H9 (cell line): ENCODE measurements around the gene CCNY. TPM values are rescaled to one million over a fixed set of nuclear protein-coding genes. Genes with fewer than 3 reads are reported as not detected.

Experiments
- DNase-seq: peaks from one replicate; pipeline ENCODE4 v3.0.0-alpha.2; 2017
- H2AFZ ChIP-seq: one replicate; pipeline ENCODE4 v1.6.1; 2013; ENCODE audit warnings: mild to moderate bottlenecking, low read length, control low read depth, moderate library complexity
- H2AK5ac ChIP-seq: 2 replicates; pipeline ENCODE4 v1.6.1; 2013; ENCODE audit warnings: low read length, control low read depth, mixed read lengths; ENCODE audit not compliant: insufficient read length
- H2BK120ac ChIP-seq: one replicate; pipeline ENCODE4 v1.6.1; 2013; ENCODE audit warnings: low read depth, mild to moderate bottlenecking, low read length, control low read depth, inconsistent platforms; ENCODE audit not compliant: poor library complexity, severe bottlenecking
- H2BK12ac ChIP-seq: 2 replicates; pipeline ENCODE4 v1.6.1; 2013; ENCODE audit warnings: low read length, control low read depth, mixed read lengths, low read depth; ENCODE audit not compliant: insufficient read length
- H2BK15ac ChIP-seq: 2 replicates; pipeline ENCODE4 v1.6.1; 2013; ENCODE audit warnings: low read depth, low read length, control low read depth
- H2BK20ac ChIP-seq: one replicate; pipeline ENCODE4 v1.6.1; 2013; ENCODE audit warnings: low read depth, mild to moderate bottlenecking, low read length, control low read depth, inconsistent platforms; ENCODE audit not compliant: poor library complexity, severe bottlenecking
- H2BK5ac ChIP-seq: 2 replicates; pipeline ENCODE4 v1.6.1; 2013; ENCODE audit warnings: low read length, control low read depth, mixed read lengths; ENCODE audit not compliant: insufficient read length
- H3K14ac ChIP-seq: 2 replicates; pipeline ENCODE4 v1.6.1; 2013; ENCODE audit warnings: low read length, control low read depth; ENCODE audit not compliant: insufficient read depth
- H3K18ac ChIP-seq: 2 replicates; pipeline ENCODE4 v1.6.1; 2013; ENCODE audit warnings: low read depth, mild to moderate bottlenecking, mixed read lengths, low read length, control low read depth; ENCODE audit not compliant: insufficient read length
- H3K23ac ChIP-seq: 2 replicates; pipeline ENCODE4 v1.6.1; 2013; ENCODE audit warnings: low read length, control low read depth, mixed read lengths, low read depth; ENCODE audit not compliant: insufficient read length
- H3K23me2 ChIP-seq: 2 replicates; pipeline ENCODE4 v1.6.1; 2013; ENCODE audit warnings: low read depth, mild to moderate bottlenecking, mixed read lengths, low read length, control low read depth; ENCODE audit not compliant: insufficient read length, poor library complexity, severe bottlenecking
- H3K27ac ChIP-seq: 2 replicates; pipeline ENCODE4 v1.5.1; 2013; ENCODE audit warnings: low read length, control low read depth, mixed read lengths, low read depth; ENCODE audit not compliant: insufficient read length
- H3K27me3 ChIP-seq: 2 replicates; pipeline ENCODE4 v1.6.1; 2013; ENCODE audit warnings: low read length, control low read depth, inconsistent platforms; ENCODE audit not compliant: insufficient read depth
- H3K4ac ChIP-seq: 2 replicates; pipeline ENCODE4 v1.6.1; 2013; ENCODE audit warnings: low read depth, mild to moderate bottlenecking, control low read depth, inconsistent platforms, low read length, moderate library complexity
- H3K4me1 ChIP-seq: 2 replicates; pipeline ENCODE4 v1.6.1; 2013; ENCODE audit warnings: low read length, control low read depth, inconsistent platforms; ENCODE audit not compliant: insufficient read depth
- H3K4me2 ChIP-seq: 2 replicates; pipeline ENCODE4 v1.6.1; 2013; ENCODE audit warnings: low read length, control low read depth, mixed read lengths; ENCODE audit not compliant: insufficient read length, insufficient read depth
- H3K56ac ChIP-seq: 2 replicates; pipeline ENCODE4 v1.6.1; 2013; ENCODE audit warnings: low read depth, mild to moderate bottlenecking, mixed read lengths, low read length, control low read depth; ENCODE audit not compliant: insufficient read length
- H3K79me1 ChIP-seq: 2 replicates; pipeline ENCODE4 v1.6.1; 2013; ENCODE audit warnings: low read depth, mild to moderate bottlenecking, moderate library complexity, low read length, control low read depth, inconsistent platforms; ENCODE audit not compliant: insufficient read depth, poor library complexity, severe bottlenecking
- H3K79me2 ChIP-seq: 2 replicates; pipeline ENCODE4 v1.6.1; 2013; ENCODE audit warnings: low read length, control low read depth, inconsistent platforms; ENCODE audit not compliant: insufficient read depth
- H3K9ac ChIP-seq: 2 replicates; pipeline ENCODE4 v1.6.1; 2013; ENCODE audit warnings: low read length, control low read depth, mixed read lengths; ENCODE audit not compliant: insufficient read length; ENCODE audit errors: extremely low read depth
- H3K9me3 ChIP-seq: one replicate; pipeline ENCODE4 v1.6.1; 2013; ENCODE audit warnings: low read depth, low read length, inconsistent platforms; ENCODE audit not compliant: control insufficient read depth
- H3T11ph ChIP-seq: one replicate; pipeline ENCODE4 v1.6.1; 2013; ENCODE audit warnings: mild to moderate bottlenecking, low read length, control low read depth, inconsistent platforms
- H4K20me1 ChIP-seq: one replicate; pipeline ENCODE4 v1.6.1; 2013; ENCODE audit not compliant: control insufficient read depth, insufficient read length, insufficient read depth
- H4K5ac ChIP-seq: 2 replicates; pipeline ENCODE4 v1.6.1; 2013; ENCODE audit warnings: low read depth, mild to moderate bottlenecking, mixed read lengths, low read length, control low read depth; ENCODE audit not compliant: insufficient read length
- H4K8ac ChIP-seq: replicated peaks from 2 replicates; pipeline ENCODE4 v1.6.1; 2013; ENCODE audit warnings: low read length, control low read depth, mixed read lengths, low read depth; ENCODE audit not compliant: insufficient read length
- H4K91ac ChIP-seq: 2 replicates; pipeline ENCODE4 v1.6.1; 2013; ENCODE audit warnings: low read depth, mild to moderate bottlenecking, moderate library complexity, mixed read lengths, low read length, control low read depth; ENCODE audit not compliant: insufficient read length
- H3K27ac Mint-ChIP-seq, 3 experiments: 2 replicates in 2 of 3; 3 replicates in 1 of 3; pipeline ENCODE4 v1.8.0; 2020 to 2021; ENCODE audit warnings: mixed read lengths in 3 of 3, mild to moderate bottlenecking in 1 of 3, moderate library complexity in 1 of 3
- H3K27me3 Mint-ChIP-seq: 2 replicates; pipeline ENCODE4 v1.8.0; 2021; ENCODE audit warnings: low read depth, mild to moderate bottlenecking, moderate library complexity, mixed read lengths
- H3K36me3 Mint-ChIP-seq, 3 experiments: 2 replicates in 2 of 3; 3 replicates in 1 of 3; pipeline ENCODE4 v1.8.0; 2020 to 2021; ENCODE audit warnings: low read depth in 3 of 3, mixed read lengths in 3 of 3; ENCODE audit not compliant: insufficient read depth in 1 of 3
- H3K4me1 Mint-ChIP-seq, 2 experiments: 2 replicates each; pipeline ENCODE4 v1.8.0; 2020; ENCODE audit warnings: mixed read lengths in 2 of 2
- H3K4me3 Mint-ChIP-seq, 2 experiments: 2 replicates in 1 of 2; 3 replicates in 1 of 2; pipeline ENCODE4 v1.8.0; 2020 to 2021; ENCODE audit warnings: mild to moderate bottlenecking in 2 of 2, mixed read lengths in 2 of 2, moderate library complexity in 1 of 2
- H3K9me3 Mint-ChIP-seq, 2 experiments: 2 replicates in 1 of 2; 3 replicates in 1 of 2; pipeline ENCODE4 v1.8.0; 2020; ENCODE audit warnings: mild to moderate bottlenecking in 2 of 2, mixed read lengths in 2 of 2, moderate library complexity in 1 of 2
- WGBS: extraction: QIAGEN DNeasy Blood & Tissue Kit; methylation state at CpG from one replicate; pipeline ENCODE4 v1.1.7; 2013; ENCODE audit warnings: missing lambda C conversion rate, low lambda C conversion rate, mixed read lengths; ENCODE audit not compliant: insufficient read length; ENCODE audit errors: extremely low coverage; 5-methylcytosine and 5-hydroxymethylcytosine counted together
- total RNA-seq: library from RNA; stranded (reverse); gene quantifications from 2 replicates; pipeline ENCODE4 v1.2.1, GENCODE V29; 2021
- TF ChIP-seq, protein P1 (sequence below): fragments of 200-600 bp; sonication (generic); conservative IDR thresholded peaks from 3 replicates; pipeline ENCODE4 v1.8.0; 2021; ENCODE audit warnings: antibody characterized with exemption, mild to moderate bottlenecking

The CCNY gene
- total RNA-seq, 1 experiment from 2014 or later: 62.1 TPM

DNA sequence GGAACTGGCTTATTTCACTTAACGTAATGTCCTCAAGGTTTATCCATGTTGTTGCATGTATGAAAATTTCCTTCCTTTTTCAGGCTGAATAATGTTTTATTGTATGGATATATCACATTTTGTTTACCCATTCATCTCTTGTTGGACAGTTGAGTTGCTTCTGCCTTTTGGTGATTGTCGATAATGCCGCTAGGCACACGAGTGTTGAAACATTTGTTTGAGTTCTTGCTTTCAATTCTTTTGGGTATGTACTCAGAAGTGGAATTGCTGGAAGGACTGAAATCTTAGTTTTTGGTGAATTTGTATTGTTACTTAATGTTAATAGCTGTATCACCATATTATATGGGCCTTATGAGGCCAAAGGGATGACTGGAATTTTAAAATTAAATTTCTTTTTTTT is 23.6 kb downstream of the CCNY start:
- Histone ChIP-seq H3K4me1 (peaks cover 3% of the 10 kb centered on the region; the same call in 1 of the 2 replicates), H3K79me2 (peaks cover 13% of the 10 kb centered on the region; the same call in 1 of the 2 replicates), H2BK120ac (no peak overlapping the region), H3K9ac (no peak overlapping the region), H4K91ac (no peak overlapping the region), H4K8ac (no peak overlapping the region), H2BK5ac (no peak overlapping the region), H3K79me1 (peaks cover 4% of the 10 kb centered on the region), H4K20me1 (no peaks in the 10 kb centered on the region), H2BK12ac (no peak overlapping the region), H3K27me3 (no peaks in the 10 kb centered on the region), H3K56ac (no peak overlapping the region), H3T11ph (no peak overlapping the region), H2AFZ (no peak overlapping the region), H3K23ac (no peak overlapping the region), H2BK15ac (no peak overlapping the region), H3K14ac (no peak overlapping the region), H3K18ac (no peak overlapping the region), H2BK20ac (no peak overlapping the region), H2AK5ac (no peak overlapping the region), H3K4me2 (no peak overlapping the region), H3K9me3 (no peaks in the 10 kb centered on the region), H3K27ac (no peak overlapping the region), H4K5ac (no peak overlapping the region), H3K4ac (no peak overlapping the region), H3K23me2 (no peaks in the 10 kb centered on the region)
- no peak for DNase-seq
- peaks cover 17% of the 10 kb centered on the region in 2 experiments for H3K4me1 Mint-ChIP-seq
- no peak overlapping the region for H3K4me3 Mint-ChIP-seq
- TF ChIP-seq, protein P1, sequence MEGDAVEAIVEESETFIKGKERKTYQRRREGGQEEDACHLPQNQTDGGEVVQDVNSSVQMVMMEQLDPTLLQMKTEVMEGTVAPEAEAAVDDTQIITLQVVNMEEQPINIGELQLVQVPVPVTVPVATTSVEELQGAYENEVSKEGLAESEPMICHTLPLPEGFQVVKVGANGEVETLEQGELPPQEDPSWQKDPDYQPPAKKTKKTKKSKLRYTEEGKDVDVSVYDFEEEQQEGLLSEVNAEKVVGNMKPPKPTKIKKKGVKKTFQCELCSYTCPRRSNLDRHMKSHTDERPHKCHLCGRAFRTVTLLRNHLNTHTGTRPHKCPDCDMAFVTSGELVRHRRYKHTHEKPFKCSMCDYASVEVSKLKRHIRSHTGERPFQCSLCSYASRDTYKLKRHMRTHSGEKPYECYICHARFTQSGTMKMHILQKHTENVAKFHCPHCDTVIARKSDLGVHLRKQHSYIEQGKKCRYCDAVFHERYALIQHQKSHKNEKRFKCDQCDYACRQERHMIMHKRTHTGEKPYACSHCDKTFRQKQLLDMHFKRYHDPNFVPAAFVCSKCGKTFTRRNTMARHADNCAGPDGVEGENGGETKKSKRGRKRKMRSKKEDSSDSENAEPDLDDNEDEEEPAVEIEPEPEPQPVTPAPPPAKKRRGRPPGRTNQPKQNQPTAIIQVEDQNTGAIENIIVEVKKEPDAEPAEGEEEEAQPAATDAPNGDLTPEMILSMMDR: no peak
- no peaks in the 10 kb centered on the region for H3K9me3 Mint-ChIP-seq
- no CpG with 5 or more reads among the region's 4 CpGs for WGBS
- H3K27ac Mint-ChIP-seq: no peak overlapping the region
- no peaks in the 10 kb centered on the region for H3K36me3 Mint-ChIP-seq
- H3K27me3 Mint-ChIP-seq: no peaks in the 10 kb centered on the region
